Iris pigment epithelial cell (primary cell): ENCODE data around the gene GPR17.

ENCODE experiments used
- DNase-seq: peaks from one replicate; pipeline ENCODE4 v3.0.0-alpha.2; 2011; ENCODE audit warnings: low read depth

The GPR17 gene

GRCh38 chr2:127630096-127630863 is 15.7 kb upstream of the GPR17 start:
- DNase-seq: no peak

GRCh38 chr2:127630864-127631540 is 15.0 kb upstream of the GPR17 start:
- DNase-seq: no peak

- DNase-seq: no peak
These were observed 14.4 kb upstream of the GPR17 start for GRCh38 chr2:127631541-127631996.

- DNase-seq: no peak
These were observed 13.9 kb upstream of the GPR17 start for GRCh38 chr2:127631997-127632581.

GRCh38 chr2:127632592-127633489 is 13.1 kb upstream of the GPR17 start:
- no peak for DNase-seq

GRCh38 chr2:127633556-127634065 is 12.3 kb upstream of the GPR17 start:
- no peak for DNase-seq

GRCh38 chr2:127634066-127634617 is 11.8 kb upstream of the GPR17 start:
- DNase-seq: no peak

- no peak for DNase-seq
These were observed 11.2 kb upstream of the GPR17 start for GRCh38 chr2:127634626-127635379.

GRCh38 chr2:127635380-127636237 is 10.3 kb upstream of the GPR17 start:
- no peak for DNase-seq

- no peak for DNase-seq
These were observed 9.4 kb upstream of the GPR17 start for GRCh38 chr2:127636248-127637235.

- no peak for DNase-seq
These were observed 8.7 kb upstream of the GPR17 start for GRCh38 chr2:127637236-127637630.

- peak; percentile 52 for DNase-seq
These were observed 8.2 kb upstream of the GPR17 start for GRCh38 chr2:127637725-127638252.

- peak; percentile 34 for DNase-seq
These were observed 7.4 kb upstream of the GPR17 start for GRCh38 chr2:127638361-127639110.

GRCh38 chr2:127639111-127639474 is 6.9 kb upstream of the GPR17 start:
- DNase-seq: no peak

- no peak for DNase-seq
These were observed 5.6 kb upstream of the GPR17 start for GRCh38 chr2:127640082-127641072.

- DNase-seq: no peak
These were observed 4.8 kb upstream of the GPR17 start for GRCh38 chr2:127641133-127641532.
